GM18517 (cell line): ENCODE results near the gene ATP6V0A4.
"Not testable (repeated sequence)": the region's sequence is repeated elsewhere in the genome, so short reads cannot be mapped to it uniquely, and the experiment has no call there.

Experiments used
- ATAC-seq: cut with Tn5 transposase; IDR thresholded peaks from one replicate; pipeline ENCODE4 v1.9.1; 2021; ENCODE audit warnings: mild to moderate bottlenecking, moderate library complexity; ENCODE audit not compliant: unreplicated experiment

The ATP6V0A4 gene

GRCh38 chr7:138752518-138753149 lies 45.4 kb downstream of the ATP6V0A4 start:
- ATAC-seq: peak; percentile 88

GRCh38 chr7:138750901-138751464 lies 47.0 kb downstream of the ATP6V0A4 start:
- ATAC-seq: no peak

GRCh38 chr7:138750473-138750872 lies 47.5 kb downstream of the ATP6V0A4 start:
- ATAC-seq: no peak

- ATAC-seq: no peak
Measured at GRCh38 chr7:138749960-138750359, 48.0 kb downstream of the ATP6V0A4 start.

DNA sequence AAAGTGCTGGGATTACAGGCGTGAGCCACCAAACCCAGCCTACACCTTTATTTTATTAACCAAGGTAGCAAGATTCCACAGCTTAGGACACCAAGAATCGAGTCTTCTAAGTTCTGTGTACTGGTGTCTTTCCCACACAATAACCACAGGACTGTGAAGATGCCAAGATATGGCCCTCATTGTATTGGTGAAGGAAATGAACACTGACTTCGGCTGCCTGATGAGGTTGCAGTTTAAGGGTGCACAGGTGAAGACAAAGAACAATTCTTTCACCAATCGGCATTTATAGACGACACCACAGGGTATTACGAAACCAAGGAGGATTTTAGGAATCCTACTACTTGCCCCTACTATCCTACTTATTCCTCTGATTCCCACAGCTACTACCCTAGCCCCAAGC lies 49.3 kb downstream of the ATP6V0A4 start:
- ATAC-seq: no peak

- ATAC-seq: no peak
Measured at GRCh38 chr7:138746073-138746472, 51.9 kb downstream of the ATP6V0A4 start.

DNA sequence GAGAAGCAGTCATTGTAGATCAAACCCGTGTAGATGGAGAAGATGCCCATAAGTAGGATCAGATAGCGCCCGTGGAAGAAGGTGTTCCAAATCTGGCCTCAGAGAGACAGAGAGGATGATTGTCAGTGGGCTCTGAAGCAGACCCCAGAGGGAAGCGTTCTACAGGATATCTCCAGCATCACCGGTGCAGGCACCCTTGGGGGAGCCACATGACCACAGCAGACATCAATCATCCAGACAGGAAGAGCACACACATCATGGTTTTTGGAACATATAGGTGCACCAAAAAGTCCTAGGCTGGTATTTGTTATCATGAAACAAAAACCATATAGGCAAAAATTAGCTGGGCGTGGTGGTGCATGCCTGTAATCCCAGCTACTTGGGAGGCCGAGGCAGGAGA lies 52.8 kb downstream of the ATP6V0A4 start:
- ATAC-seq: no peak

DNA sequence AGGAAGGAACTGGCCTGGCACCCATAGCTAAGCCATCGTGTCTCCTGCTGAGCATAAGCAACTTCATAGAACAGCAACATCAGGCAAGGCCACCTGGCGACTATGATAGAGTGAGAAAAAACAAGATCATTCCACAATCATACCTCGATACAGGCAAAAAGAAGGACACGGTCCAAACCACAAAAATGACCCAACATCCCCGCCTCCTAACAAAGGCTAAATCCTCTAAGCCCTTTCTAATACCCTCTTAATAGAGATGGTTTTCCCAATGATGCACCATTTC lies 56.6 kb downstream of the ATP6V0A4 start:
- ATAC-seq: no peak

GRCh38 chr7:138739859-138740258 lies 58.1 kb downstream of the ATP6V0A4 start:
- no peak for ATAC-seq

DNA sequence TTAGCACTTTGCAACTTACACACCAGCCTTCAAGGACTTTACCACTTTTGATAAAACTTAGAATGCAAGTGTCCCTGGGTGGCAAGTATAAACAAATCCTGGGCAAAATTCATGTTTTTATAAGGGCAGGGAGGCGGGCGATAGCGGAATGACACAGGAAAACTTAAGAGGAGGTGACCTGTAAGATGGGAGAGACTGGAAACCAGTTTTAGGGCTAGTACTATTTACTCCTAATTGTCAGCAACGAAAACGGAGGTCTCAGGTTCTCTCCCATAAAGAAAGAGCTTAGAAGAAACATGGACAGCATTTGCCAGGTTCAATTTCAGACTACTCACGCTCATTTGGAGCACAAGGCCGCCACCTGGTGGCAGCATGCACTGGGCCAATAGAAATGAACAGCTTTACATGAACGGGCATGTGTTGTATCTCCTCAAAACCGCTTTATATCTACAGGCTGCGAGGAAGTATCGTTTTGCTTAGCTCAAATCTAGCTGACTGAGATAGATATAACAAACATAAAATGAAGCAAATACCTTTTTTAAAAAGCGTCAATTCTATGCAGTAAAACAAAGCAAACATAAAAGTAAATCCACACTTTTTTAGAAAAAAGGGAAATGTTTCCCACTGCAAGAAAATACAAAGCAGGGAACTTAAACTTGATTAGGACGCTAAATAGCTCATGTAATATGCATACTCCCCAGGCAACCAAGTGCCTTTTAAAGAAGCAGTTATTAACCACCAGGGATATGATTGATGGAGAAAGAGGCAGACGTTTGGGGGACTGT lies 59.3 kb downstream of the ATP6V0A4 start:
- ATAC-seq: peak; percentile 92

DNA sequence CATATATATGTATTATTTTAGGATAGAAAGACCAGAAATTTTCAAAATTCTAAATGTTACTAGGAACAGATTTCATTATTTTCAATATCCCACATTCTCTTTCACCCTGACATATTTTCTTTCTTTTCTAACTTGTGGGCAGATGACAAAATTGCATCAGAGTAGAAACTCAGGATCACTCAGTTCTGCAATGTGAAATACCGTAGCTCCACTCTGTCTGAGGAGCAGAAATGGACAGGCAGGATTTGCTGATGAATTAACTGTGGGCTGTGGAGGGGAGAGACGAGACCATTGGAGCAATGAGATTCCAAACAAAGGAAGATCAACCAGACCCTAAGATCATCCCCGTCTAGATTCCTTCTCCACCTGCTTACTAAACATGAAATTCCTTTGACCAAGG lies 59.9 kb downstream of the ATP6V0A4 start:
- no peak for ATAC-seq

- no peak for ATAC-seq
Measured at GRCh38 chr7:138735399-138735798, 62.6 kb downstream of the ATP6V0A4 start.

DNA sequence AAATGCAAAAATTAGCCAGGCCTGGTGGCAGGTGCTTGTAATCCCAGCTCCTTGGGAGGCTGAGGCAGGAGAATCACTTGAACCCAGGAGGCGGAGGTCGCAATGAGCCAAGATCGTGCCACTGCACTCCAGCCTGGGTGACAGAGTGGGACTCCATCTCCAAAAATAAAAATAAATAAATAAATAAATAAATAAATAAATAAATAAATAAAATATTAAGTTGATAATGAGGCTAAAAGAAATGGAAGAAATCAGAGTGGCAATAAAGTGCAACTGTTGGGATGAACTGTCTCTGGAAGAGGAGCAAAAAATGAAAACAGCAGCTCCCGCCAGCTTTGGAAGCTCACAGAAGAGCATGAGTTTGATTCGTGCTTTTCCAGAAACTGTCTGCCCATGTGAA lies 66.3 kb downstream of the ATP6V0A4 start:
- not testable (repeated sequence) for ATAC-seq

- ATAC-seq: no peak
Measured at GRCh38 chr7:138729444-138729843, 68.6 kb downstream of the ATP6V0A4 start.

DNA sequence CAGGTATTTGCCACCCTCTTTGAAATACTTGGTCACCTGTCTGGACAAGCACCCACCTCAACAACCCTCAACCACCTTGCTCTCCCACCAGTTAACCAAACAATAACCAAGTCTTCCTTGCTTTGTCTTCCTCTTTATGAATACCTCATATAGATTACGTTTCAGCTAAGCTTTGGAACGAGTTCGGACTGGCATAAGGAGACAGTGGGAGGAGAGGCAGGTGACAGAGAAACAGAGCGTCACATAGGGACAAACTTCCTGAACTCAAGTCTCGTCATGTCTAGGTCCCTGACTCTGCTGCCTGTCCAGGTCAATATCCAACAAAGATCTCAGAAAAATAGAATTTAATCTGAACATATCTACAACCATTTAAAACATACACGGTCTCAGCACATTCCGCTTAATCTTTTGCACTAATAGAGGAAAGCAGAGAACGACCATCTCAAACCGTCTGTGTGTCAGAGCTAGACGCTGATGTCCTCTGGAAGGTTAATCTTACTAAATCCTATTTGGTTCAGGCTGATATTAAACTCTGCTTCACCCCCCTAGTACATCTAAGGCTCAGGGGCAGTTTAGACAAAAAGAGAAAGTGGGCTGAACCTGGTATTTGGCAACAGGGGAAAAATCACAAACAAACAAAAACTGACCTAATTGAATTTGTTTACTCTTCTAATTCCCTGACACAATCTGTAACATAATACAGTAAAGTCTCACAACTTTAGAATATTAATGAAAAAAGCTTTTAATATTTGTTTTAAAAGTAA lies 70.5 kb downstream of the ATP6V0A4 start:
- no peak for ATAC-seq

DNA sequence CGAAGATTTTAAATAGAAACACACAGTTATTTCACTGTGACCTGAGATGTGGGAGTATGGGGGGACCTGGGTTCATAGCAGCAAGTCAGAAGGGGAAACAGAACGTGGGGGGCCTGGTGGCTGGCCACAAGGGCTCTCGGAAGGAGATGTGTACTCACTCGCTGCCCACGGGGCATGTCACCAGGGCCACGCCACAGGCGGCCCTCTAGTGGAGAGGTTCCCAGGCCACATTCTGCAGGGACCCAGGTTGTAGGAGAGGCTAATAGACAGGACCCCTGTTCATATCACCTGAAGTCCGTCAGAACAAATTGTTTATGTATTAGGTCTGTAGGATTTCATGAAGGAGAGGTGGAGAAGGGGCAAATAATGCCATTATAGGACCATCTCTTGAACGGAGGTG lies 71.7 kb downstream of the ATP6V0A4 start:
- ATAC-seq: no peak

GRCh38 chr7:138720286-138720685 lies 77.7 kb downstream of the ATP6V0A4 start:
- ATAC-seq: no peak

GRCh38 chr7:138716889-138717288 lies 81.1 kb downstream of the ATP6V0A4 start:
- no peak for ATAC-seq

DNA sequence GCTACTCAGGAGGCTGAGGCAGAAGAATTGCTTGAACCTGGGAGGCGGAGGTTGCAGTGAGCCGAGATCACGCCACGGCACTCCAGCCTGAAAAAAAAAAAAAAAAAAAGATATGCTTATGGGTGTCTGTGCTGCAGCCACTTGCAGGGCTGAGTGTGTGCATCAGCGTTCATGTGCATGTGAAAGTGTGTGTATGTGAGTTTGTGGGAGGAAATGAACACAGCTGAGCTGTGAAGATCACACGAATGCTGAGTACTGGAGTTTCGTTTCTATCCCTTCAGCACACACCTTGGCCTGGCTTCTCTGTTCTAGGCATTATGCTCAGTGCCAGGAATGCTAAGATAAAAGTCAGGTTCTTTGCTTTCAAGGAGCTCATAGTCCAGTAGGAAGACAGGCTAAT lies 84.8 kb downstream of the ATP6V0A4 start:
- no peak for ATAC-seq

DNA sequence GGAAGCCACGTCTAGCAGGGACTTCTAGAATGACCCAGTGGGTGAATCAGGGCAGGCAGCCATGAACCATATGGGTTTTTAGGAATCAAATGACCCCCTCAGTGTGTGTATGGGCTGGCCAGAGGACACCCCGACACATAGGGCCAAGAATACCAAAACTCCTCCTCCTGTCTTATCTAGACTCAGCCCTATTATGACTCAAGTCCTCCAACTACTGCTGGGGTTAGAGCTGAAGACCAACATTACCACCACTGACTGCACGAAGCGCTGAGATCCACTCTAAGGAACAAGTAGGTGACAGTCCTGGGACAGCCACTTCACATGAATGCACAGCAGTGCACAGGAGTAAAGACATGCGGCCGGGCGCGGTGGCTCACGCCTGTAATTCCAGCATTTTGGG lies 85.3 kb downstream of the ATP6V0A4 start:
- no peak for ATAC-seq

DNA sequence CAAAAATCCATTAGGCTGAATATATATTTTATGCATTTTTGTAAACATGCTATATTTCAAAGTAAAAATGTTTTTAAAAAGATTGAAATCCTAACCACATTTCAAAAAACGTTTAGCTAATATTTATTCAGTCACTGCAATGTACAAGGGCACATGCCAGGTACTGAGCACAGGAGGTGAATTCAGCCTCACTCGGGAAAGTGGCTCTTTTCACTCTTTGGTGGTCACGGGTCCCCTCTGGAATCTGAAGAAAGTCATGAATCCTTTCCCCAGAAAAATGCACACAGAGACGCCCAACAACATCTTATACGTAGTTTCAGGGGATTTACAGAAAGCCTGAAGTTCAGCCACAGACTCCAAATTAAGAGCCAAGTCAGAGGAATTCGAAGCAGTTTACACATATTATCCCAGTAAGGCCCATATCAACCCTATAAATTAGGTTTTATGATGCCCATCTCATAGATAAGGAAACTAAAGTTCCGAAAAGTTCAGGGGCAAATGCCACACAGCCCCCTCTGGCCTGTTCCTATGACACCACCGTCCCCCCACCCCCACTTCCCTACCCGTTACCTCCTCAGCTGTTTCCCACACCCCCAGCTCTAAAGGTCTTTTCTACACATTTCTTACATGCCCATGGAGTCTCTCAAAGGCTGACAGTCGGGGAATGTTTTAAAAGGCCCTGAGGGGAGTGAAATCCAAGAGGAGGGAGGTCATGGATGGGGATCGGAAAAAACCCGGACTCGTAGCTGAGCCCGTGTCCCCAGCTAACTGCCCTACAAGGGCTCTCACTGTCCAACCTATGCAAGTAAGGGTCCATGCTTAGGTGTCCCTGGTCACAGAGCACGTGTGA lies 87.2 kb downstream of the ATP6V0A4 start:
- no peak for ATAC-seq
